ENCODE results near the gene KANK4.

KANK4 gene

DNA sequence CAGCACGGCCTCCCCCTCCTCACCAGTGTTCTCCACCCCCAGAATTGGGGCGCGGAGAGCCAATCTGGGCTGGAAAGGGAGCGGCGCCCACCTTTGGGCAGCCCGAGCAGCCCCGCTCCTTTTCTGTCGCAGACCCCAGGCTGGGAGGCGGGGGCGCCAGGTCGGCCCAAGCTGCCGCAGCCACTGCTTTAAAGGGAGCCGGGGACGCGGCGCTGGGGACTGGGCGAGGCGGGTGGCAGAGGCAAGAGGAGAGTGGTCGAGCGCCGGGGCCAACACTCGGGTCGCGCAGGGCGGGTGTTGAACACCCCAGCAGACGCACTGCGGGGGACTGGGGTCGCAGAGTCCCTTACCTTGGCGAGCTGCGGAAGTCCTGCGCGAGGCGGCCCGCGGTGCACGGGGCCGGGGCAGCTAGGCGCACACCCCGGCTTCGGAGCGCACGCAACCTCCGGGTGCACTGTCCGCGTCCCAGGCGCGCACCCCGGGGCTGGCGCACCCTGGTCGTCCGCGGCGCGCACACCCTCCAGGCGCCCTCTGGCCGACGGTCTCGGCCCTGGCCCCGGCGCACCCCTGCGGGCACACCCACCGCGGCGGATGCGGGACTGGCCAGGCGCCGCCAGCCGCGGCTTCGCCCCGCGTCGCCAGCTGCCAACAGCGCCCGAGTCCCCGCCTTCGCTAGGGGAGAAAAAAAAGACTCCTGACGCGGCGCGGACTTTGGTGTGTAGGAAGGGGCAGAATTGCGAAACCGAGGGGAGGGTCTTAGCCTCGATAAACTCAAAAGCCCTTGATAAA lies at the start of gene KANK4:
TSS of gene KANK4 (minus strand) at position 679 of the 789 bp plus-strand sequence. CDS start 37,870 bp downstream, outside the sequence.
- DNase-seq (ENCODE audit: low spot score), result peak; percentile 20

DNA sequence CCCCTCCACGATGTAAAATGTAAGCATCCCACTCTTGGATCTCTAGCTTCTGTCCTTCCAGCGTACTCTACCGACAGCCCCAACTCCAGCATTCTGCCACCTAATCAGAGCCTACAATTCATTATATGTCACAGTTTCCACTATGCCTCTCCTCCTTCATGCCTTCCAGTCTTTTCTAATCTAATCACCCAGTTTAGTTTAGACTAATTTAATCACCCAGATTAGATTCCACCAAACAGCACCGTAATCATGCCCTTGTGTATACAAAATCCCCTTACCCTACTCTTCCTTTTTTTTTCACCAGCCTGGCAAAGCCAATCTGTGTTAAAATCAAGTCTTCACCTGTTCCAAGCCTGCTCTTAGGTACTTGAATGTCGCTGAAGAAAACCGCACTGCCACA lies 49.8 kb upstream of the KANK4 start:
- DNase-seq (ENCODE audit: low spot score), result no peak

DNA sequence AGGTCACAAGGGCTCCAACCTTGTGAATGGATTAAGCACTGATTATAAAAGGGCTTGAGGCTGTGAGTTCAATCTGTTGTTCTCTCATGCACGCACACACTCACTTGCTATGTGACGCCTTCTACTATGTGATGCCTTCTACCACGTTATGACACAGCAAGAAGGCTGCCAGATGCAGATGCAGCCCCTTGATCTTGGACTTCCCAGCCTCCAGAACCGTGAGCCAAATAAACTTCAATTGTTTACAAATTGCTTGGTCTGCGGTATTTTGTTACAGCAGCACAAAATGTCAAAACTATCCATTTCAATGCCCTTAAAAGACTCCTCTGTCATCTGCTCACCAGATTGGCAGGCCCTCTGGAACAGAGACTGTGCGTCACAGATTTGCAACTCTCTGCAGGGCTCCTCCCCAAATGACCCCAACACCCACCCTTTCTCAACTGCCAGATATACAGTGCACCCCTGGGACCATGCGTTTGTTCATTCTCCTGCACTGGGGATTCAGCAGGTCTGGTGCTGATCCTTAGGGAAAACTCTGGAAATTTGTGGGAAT lies 47.8 kb upstream of the KANK4 start:
- DNase-seq (ENCODE audit: low spot score), result no peak

DNA sequence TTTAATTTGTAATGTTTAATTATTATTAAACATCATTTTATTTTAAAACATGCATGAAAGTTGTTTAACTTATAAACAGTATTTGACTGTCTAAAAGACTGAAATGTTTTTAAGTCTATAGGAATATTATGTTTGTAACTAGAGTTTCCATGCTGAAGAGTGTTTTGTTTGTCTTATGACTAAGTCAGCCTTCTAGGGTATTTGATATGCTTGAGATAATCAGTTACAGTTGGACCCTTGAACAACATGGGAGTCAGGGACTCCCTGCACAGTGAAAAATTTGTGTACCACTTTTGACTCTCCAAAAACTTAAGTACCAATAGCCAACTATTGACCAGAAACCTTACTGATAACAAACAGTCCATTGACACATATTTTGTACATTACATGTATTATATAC lies 45.5 kb upstream of the KANK4 start:
- DNase-seq (ENCODE audit: low spot score), result no peak

DNA sequence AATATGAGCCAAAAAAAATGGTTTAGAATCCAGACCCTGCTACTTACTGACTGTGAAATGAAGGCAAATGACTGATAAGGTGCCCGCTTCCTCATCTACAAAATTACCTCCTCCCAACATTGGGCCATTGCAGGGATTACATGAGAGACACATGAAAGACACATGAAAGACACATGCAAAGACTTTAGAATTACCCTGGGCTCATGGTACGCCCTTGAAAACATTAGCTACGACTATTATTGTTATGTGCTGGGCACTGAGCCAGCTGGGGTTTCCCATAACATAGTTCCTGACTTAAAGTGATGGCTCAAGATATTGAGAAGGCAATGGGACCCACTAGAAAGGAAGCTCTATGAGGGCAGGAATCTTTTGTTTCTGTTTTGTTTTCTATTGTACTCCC lies 43.7 kb upstream of the KANK4 start:
- DNase-seq (ENCODE audit: low spot score), result no peak

DNA sequence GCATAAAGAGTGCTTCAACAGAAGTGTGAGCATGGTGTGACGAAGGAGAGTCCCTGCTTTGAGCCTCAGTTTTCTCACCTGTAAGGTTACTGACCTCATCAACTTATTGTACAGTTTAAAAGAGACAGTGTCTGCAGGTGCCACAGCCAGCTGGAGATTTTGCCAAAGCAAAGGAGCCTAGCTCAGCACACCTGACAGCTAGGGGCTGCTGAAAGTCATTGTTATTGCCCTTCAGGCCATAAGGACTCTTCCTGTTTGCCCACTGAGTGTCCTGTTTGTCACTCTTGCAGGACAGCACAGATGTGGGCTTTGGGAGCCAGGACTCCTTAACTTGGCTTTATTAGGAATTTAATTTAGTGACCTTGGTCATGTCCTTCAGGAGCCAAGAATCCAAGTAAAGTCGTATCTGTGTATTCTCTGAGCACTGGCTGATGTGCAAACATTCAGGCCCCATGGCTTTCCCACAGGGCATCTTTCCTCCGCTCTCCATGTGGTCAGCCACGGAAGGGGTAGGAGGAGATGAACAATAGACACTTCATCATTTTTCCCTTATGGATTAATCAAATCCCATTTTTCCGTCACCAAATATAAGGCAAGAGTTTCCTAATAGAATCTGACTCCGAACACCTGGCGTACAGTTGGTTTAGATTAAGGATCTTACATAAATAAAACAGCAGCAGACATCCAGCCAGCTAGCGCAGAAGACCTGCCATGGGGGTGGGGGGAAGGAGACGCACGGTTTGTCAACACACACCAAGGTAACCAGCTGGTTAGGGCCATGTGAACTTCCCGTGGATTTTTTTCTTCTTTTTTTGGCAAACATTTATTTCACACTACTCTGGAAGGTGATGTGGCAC lies 43.1 kb upstream of the KANK4 start:
- no peak for DNase-seq (ENCODE audit: low spot score)

DNA sequence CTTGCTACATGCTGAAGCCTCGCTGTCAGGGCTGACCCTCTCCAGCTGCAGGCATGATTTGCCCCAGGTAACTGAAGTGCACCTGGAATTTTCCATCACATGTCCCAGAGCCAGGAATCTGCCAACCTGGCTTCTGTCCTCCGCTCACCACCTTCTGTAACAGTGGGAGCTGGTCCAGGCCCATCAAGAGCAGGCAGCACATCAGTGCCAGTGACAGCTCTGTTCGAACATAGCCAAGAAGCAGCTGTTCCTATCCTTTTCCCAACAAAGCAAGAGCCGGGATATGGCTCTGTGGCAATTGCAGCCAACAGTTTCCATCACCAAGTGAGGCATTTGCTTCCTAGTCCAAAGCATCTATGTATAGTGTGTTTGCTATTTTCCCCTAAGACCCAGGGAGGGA lies 42.2 kb upstream of the KANK4 start:
- DNase-seq (ENCODE audit: low spot score), result no peak

DNA sequence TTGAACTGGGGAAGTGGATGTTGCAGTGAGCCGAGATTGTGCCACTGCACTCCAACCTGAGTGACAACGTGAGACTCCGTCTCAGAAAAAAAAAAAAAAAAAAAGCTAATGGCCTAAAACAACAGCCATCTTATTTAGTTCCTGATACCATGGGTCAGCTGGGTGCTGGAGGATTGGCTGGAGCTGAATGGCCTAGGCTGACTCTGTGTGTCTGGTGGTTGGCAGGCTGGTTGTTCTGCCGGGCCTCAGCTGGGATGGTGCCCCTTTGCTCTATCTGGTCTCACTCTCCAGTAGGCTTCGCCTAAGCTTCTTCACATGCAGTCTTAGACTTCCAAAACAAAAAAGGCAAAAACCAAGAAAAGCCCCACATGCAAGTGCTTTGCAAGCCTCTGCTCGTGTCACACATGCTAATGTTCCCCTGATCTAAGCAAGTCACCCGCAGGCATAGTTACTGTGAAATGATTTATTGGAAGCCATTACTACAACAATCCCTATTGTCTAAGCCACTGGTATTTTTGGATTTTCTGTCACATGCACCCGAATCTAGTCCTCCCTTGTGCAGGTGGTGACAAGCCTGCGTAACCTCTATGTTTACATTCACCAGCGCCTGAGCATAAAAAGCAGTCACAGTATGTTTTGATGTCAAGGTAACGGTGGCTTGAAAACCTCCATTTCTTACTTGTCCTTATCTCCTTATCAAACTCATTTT lies 39.6 kb upstream of the KANK4 start:
- DNase-seq (ENCODE audit: low spot score), result no peak

DNA sequence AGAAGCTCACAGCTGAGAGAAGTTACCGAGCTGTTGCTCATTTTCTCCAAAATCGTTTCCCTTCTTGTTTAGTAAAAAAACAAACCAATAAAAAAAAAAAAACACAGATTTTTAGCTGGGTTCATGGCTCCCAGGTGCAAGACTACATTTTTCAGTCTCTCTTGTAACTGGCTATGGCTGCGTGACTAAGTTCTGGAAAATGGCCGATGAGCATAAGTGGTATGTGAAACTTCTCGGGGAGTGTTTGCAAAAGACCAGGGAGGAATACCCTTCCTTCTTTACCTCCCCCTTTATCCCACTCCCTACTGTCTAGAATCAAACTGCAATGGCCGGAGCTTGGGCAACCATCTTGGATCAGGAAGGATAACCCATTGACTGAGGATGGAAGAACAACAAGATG lies 38.7 kb upstream of the KANK4 start:
- no peak for DNase-seq (ENCODE audit: low spot score)

DNA sequence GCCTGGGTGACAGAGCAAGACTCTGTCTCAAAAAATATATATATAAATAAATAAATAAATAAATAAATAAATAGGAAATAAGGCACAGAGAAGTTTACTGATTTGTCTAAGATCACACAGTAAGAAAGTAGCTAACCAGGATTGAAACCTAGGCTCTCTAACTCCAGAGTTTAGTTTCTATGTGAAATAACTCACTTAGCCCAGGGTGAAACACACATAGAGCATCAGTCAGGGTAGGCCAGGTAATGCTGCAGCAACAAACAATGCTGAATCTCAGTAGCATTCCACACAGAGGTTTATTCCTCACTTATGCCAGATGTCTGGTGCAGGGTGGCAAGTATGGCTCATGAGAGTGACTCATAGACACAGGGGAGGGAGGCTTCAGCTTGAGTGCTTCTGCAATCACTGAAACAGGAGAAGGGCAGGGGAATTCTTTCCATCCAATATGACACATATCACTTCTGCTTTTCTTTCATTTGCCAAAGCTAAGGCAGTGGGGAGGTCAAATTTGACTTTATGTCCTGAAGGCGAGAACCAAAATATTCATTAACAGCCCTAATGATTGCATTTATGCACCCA lies 37.1 kb upstream of the KANK4 start:
- DNase-seq (ENCODE audit: low spot score), result no peak

DNA sequence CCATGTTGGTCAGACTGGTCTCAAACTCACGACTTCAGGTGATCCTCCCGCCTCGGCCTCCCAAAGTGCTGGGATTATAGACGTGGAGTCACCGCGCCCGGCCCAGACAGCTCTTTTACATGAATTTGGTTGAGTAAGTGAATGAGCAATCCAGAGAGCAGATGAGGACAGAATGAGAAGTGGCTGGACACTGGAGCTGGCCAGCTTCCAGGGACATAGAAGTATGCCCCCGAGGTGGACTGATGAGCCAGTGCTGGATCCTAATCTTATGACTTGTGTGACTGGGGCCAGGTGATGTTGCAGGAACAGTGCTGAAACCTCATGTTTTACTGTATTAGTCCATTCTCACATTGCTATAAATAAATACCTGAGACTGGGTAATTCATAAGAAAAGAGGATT lies 35.9 kb upstream of the KANK4 start:
- DNase-seq (ENCODE audit: low spot score), result no peak

DNA sequence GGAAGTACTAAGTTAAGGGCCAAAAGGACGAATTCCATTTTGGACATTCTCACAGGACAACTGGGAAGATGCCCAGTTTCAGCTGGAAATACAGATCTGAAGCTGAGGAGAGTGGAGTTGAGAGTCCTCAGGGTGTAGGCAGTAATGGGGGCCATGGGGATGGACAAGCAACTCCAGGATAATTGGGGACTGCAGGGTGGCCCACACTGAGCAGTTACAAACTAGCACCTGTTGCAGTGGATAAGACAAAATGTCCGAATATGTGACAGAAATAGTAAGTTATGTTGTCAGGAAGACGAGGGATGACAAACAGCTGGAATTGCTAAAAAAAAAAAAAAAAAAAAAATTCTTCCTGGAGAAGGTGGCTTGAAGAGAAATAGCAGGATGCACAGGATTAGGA lies 34.6 kb upstream of the KANK4 start:
- no peak for DNase-seq (ENCODE audit: low spot score)

DNA sequence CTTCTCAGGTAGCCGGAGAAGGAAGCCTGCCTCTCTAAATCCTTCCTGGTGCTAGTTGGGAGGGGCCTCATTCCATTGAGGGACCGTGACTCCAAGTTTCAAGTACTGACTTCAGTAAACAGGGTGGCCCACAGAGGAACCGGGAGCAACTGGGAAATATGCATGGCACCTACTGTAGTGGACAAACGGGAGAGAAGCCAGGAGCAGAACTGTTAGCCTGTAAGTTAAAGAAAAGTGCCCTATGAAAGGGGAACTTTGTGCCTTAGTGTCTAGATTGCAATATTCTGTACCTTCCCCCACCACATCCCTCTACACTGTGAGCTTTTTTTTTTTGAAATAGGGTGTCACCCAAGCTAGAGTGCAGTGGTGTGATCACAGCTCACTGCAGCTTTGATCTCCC lies 33.2 kb upstream of the KANK4 start:
- no peak for DNase-seq (ENCODE audit: low spot score)

DNA sequence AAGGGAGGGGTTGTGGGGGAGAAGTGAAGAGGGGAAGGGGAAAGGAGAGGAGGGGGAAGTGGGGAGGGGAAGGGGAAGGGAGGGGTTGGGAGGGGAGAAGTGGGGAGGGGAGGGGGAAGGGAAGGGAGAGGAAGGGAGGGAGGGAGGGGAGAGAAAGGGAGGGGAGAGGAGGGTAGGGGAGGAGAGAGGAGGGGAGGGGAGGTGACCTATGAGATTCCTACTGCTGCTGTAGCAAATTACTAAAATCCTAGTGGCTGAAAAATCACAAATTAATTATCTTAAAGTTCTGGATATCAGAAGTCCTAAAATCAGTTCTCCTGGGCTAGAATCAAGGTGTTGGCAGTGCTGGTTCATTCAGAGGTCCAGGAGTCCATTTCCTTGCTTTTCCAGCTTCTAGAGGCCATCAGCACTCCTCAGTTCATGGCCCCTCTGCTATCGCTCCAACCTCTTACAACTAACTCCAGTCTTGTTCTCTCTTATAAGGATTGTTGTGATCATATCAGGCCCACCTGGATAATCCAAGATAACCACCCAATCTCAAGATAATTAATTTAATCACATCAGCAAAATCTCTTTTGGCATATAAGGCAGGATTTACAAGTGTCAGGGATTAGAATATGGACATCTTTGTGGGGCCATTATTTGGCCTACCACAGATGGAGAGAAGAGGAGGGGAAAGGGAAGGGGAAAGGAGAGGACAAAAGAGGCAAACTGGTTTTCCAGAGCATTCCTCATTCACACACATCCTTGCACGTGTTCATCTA lies 30.4 kb upstream of the KANK4 start:
- no peak for DNase-seq (ENCODE audit: low spot score)

DNA sequence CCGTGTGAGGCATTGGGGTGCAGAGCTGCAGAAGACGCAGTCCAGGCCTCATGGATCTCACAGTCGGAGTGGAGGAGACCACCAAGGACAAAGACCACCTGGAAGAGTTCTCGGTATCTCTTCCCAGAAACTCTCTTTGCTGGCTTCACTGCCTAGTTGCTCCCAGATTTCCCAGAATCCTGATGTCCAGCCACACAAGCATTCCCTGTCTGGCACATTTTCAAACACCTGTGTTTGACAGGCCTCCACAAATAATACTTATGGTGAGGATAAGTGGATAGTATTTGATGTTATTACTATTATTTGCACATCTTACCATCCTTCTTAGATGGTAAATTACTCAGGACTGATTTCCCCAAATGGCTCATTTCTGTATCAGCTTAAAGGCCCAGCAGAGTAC lies 27.7 kb upstream of the KANK4 start:
- no peak for DNase-seq (ENCODE audit: low spot score)

DNA sequence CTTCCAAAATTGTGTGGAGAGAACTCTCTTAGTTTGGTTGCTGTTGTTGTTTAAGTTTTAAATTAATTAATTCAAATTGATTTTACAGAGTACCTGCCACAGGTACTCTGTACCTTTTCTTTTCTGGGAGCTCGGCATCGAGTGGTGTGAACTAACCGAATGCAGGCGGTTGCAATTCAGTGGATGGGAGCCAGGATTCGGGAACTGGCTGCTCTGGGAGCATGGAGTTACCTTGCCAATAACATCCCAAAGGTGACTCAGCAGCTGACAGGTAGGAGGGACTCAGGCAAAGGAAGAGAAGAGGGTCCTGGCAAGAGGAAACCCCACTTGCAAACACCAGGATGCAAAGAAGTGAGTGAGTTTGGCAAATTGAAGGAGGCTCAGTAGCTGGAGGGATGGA lies 24.7 kb upstream of the KANK4 start:
- no peak for DNase-seq (ENCODE audit: low spot score)

DNA sequence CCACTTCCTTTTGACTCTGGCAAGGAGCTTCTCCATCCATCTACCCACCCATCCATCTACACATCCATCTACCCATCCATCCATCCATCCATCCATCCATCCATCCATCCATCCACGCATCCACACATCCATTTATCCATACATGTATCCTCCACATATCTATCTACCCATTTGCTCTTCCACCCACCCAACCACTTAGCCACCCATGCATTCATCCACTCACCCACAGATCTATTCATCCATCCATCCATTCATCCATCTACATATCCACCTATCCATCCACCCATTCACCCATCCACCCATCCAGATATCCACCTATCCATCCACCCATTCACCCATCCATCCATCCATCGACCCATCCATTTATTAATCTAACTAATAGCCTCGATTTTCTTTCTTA lies 23.0 kb upstream of the KANK4 start:
- DNase-seq (ENCODE audit: low spot score), result no peak

DNA sequence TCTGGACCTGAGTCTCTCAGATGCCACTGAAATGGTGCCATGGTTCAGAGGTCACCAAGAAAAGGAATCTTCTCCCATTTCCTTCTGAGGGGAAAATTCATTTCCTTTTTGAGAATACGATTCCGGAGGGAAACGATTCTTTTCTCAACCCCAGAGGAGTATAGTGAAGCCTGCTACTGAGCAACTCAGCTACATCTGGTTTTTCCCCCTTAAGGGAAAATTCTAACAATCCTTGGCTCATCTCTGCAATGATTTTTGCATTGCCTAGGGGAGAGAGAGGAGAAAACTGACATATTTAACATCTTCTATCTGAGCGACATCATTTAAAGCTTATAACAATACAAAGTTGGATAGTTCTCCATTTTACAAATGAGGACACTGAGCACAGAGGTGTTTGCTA lies 22.4 kb upstream of the KANK4 start:
- no peak for DNase-seq (ENCODE audit: low spot score)

DNA sequence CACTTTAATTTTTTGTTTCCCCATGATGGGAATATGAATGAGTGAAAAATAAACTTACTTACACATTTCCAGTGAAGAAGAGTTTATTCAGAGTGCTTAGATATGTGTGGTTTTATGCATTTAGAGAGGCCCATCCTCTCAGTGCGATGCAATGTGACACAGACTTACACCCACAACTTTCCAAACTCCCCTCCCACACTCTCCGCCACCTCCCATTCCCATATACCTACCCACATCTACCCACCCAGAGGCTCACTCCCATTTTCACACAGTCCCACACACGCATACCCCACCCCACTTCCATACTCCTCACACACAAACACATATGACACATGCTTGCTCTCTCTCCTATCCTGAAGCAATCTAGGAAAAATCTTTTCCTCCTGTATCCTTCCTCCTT lies 21.9 kb upstream of the KANK4 start:
- DNase-seq (ENCODE audit: low spot score), result no peak

DNA sequence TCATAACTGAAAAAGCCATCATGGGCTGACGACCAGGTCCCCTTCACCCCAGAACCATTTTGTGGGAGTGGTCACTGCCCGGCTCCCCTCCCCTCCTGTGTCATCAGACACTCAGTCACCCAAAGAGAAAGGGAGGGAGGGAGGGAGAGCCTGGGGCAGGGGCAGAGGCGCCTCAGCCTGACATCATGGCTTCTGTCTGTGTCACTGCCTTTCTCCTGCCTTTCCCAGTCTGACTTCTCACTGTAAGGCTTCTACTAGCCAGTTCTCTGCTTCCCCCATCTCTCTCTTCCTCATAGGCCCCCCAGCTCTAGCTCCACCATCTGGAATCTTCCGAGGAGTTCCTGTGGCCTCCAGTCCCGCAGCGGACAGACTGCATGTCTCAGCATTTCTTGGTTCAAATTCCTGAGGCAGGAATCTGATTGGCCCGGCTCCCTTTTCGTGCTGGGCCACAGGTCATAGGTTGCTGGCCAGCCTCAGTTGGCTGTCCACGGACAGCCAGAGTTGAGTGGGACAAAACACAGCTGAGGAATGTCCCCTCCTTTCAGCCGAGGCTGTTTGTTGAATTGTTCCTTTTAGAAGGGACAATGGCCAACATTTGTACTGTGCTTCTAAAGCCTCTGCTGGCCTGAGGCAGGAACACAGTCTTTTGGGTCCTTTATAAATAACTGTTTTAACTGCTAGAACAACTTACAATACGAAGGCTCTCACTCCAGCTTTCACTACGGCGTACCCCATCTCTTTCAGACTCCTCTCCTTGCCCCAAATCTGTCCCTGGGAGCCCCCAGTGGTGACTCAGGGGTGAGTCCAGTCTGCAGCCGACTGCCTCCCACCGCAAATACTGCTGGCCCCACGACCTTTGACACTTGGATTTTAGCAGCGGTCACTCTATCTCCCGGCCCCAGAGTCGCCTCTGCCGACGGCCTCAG lies 18.7 kb upstream of the KANK4 start:
- DNase-seq (ENCODE audit: low spot score), result peak; percentile 56
